22Rv1 (cell line): ENCODE results near the gene TRIM71.
"Not testable (repeated sequence)": the region's sequence is repeated elsewhere in the genome, so short reads cannot be mapped to it uniquely, and the experiment has no call there.

Experiments
- CTCF ChIP-seq: fragments of 450-650 bp; IDR thresholded peaks from 2 replicates; pipeline ENCODE4 v1.5.1; 2017; ENCODE audit warnings: mild to moderate bottlenecking
- ZFX ChIP-seq: fragments of 450-650 bp; IDR thresholded peaks from 2 replicates; pipeline ENCODE4 v1.6.1; 2017; ENCODE audit warnings: antibody characterized with exemption, borderline replicate concordance

- not testable (repeated sequence) for TF ChIP-seq CTCF, ZFX
These were observed 21.3 kb upstream of the TRIM71 start for GRCh38 chr3:32796384-32796950.
